ENCODE data around the gene NKD1. TPM values are rescaled to one million over a fixed set of nuclear protein-coding genes. Genes with fewer than 3 reads are reported as not detected.

The NKD1 gene
- total RNA-seq, 1 donor from 2014 or later, result 1.5 TPM

- ChIA-PET POLR2A (no interaction called here), CTCF (no interaction called here)
- Mint-ChIP-seq H3K9me3 (no peaks in the 10 kb centered on the region), H3K27ac (no peak overlapping the region), H3K4me3 (no peak overlapping the region), H3K36me3 (ENCODE audit: low read depth) (no peaks in the 10 kb centered on the region), H3K4me1 (no peaks in the 10 kb centered on the region), H3K27me3 (no peaks in the 10 kb centered on the region)
- TF ChIP-seq, protein P1, sequence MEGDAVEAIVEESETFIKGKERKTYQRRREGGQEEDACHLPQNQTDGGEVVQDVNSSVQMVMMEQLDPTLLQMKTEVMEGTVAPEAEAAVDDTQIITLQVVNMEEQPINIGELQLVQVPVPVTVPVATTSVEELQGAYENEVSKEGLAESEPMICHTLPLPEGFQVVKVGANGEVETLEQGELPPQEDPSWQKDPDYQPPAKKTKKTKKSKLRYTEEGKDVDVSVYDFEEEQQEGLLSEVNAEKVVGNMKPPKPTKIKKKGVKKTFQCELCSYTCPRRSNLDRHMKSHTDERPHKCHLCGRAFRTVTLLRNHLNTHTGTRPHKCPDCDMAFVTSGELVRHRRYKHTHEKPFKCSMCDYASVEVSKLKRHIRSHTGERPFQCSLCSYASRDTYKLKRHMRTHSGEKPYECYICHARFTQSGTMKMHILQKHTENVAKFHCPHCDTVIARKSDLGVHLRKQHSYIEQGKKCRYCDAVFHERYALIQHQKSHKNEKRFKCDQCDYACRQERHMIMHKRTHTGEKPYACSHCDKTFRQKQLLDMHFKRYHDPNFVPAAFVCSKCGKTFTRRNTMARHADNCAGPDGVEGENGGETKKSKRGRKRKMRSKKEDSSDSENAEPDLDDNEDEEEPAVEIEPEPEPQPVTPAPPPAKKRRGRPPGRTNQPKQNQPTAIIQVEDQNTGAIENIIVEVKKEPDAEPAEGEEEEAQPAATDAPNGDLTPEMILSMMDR (IDR thresholded peaks at IDR 0.05), result no peak
- ATAC-seq (ENCODE audit: low read depth), result no peak
- intact Hi-C loops (cut with micrococcal nuclease), result no loop called here
- DNase-seq, result no peak
Observed at GRCh38 chr16:50619702-50620491, 71.7 kb downstream of the NKD1 start.

DNA sequence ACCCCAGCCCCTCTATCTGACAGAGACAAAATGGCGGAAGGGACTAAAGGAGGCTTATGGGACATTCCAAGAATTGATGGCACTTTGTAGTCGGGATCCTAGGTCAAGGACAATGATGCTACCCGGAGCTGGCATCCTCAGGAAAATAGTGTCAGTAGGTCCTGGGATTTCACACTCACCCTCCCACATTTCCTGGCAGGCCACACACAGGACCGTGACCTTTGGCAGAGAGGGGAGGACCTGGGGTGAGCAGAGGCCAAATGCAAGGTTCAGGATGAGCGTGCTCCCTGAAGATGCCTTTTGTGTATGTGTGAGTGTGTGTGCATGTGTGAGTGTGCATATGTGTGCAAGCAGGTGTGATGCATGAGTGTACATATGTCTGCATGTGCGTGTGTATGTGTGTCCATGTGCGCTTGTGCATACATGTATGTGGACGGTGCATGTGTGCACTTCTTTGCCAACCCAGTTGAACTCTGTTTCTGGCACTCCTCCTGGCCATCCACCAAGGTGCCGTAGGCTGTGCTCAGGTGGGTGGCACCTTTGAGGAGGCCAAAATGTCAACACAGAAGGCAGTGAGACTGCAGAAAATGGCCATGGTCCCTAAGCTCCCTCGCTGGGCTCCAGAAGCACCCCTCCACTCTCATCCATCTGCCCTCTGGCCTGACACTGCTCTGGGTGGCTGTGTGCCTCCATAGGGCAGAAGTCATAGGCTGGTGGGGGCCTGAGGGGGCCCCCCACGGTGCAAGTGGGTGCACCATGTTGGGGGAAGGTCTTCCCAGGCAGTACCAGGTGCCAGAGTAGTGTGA, 72.7 kb downstream of the NKD1 start:
- H3K4me1 Mint-ChIP-seq, result no peaks in the 10 kb centered on the region
- ATAC-seq (ENCODE audit: low read depth) (no peak), DNase-seq (no peak)
- no peak overlapping the region for H3K27ac Mint-ChIP-seq
- TF ChIP-seq, protein P1 (IDR thresholded peaks at IDR 0.05), result no peak
- CTCF ChIA-PET, result no interaction called here
- H3K4me3 Mint-ChIP-seq, result no peak overlapping the region
- H3K9me3 Mint-ChIP-seq, result no peaks in the 10 kb centered on the region
- H3K36me3 Mint-ChIP-seq (ENCODE audit: low read depth), result no peaks in the 10 kb centered on the region
- POLR2A ChIA-PET, result no interaction called here
- H3K27me3 Mint-ChIP-seq, result no peaks in the 10 kb centered on the region
- intact Hi-C loops (cut with micrococcal nuclease), result no loop called here

- POLR2A ChIA-PET, result no interaction called here
- no peak for ATAC-seq (ENCODE audit: low read depth)
- H3K36me3 Mint-ChIP-seq (ENCODE audit: low read depth), result no peaks in the 10 kb centered on the region
- H3K27ac Mint-ChIP-seq, result no peak overlapping the region
- DNase-seq, result no peak
- TF ChIP-seq, protein P1 (IDR thresholded peaks at IDR 0.05), result no peak
- no peaks in the 10 kb centered on the region for H3K4me1 Mint-ChIP-seq
- H3K4me3 Mint-ChIP-seq, result no peak overlapping the region
- H3K27me3 Mint-ChIP-seq, result no peaks in the 10 kb centered on the region
- intact Hi-C loops (cut with micrococcal nuclease), result no loop called here
- CTCF ChIA-PET, result no interaction called here
- H3K9me3 Mint-ChIP-seq, result no peaks in the 10 kb centered on the region
Observed at GRCh38 chr16:50621452-50621792, 73.2 kb downstream of the NKD1 start.

DNA sequence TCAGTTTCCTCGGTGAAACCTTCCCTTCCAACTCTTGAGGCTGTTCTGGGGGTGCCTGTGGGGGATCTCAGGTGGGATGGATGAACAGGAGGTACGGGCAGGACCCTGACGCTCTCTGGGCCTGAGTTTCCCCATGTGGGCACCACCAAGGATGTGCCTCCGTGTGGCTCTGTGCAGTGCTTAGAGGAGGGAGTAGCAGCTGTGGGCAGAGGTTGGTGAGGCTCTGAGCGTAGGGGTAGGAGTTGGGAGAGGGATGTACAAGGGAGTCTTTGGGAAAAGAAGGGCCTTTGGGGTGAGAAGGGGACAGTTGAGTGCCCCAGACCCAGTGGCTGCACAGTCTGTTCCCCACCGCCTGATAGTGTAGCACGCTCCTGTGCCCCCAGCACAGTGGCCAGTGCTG, 73.8 kb downstream of the NKD1 start:
- H3K36me3 Mint-ChIP-seq (ENCODE audit: low read depth), result no peaks in the 10 kb centered on the region
- DNase-seq (no peak), ATAC-seq (ENCODE audit: low read depth) (no peak)
- H3K27me3 Mint-ChIP-seq, result no peaks in the 10 kb centered on the region
- intact Hi-C loops (cut with micrococcal nuclease), result no loop called here
- H3K9me3 Mint-ChIP-seq, result no peaks in the 10 kb centered on the region
- TF ChIP-seq, protein P1 (IDR thresholded peaks at IDR 0.05), result no peak
- POLR2A ChIA-PET, result no interaction called here
- no peak overlapping the region for H3K27ac Mint-ChIP-seq
- no peak overlapping the region for H3K4me3 Mint-ChIP-seq
- peaks cover 3% of the 10 kb centered on the region for H3K4me1 Mint-ChIP-seq
- CTCF ChIA-PET, result no interaction called here

DNA sequence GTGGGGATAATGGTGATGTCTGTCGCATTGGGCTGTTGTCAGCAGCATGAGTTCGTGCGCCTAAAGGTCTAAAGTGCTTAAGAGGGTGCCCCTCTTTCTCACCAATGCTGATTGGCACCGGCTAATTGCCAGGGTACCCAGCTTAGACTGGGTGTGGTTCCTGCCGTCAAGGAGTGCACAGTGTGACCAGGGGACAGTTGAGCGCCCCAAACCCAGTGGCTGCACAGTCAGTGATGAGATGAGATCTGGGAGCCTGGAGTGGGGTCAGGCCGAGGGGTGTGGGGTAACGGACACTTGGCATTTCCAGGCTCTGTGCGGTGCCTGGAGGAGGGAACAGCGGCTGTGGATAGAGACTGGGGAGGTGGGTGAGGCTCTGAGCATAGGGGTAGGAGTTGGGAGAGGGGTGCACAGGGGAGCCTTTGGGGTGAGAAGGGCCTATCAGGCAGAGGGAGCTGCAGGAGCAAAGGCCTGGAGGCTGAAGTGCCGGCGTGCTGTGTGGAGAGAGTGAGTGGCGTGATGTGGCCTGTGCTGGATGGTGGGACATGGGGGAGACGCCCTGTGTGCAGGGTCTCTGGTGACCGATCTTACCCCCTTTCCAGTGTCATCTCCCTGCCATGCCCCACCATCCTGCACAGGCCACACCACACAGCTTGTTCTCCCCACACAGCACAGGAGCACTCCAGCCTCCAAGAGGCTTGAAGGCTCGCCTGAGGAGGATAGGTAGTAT, 74.6 kb downstream of the NKD1 start:
- ChIA-PET CTCF (no interaction called here), POLR2A (no interaction called here)
- Mint-ChIP-seq H3K9me3 (no peaks in the 10 kb centered on the region), H3K27me3 (no peaks in the 10 kb centered on the region), H3K36me3 (ENCODE audit: low read depth) (no peaks in the 10 kb centered on the region), H3K4me3 (no peak overlapping the region), H3K27ac (no peak overlapping the region), H3K4me1 (peaks cover 10% of the 10 kb centered on the region)
- TF ChIP-seq, protein P1 (IDR thresholded peaks at IDR 0.05), result no peak
- intact Hi-C loops (cut with micrococcal nuclease), result no loop called here
- DNase-seq, result no peak
- no peak for ATAC-seq (ENCODE audit: low read depth)
